ENCODE measurements around the gene TNS1. TPM values are rescaled to one million over a fixed set of nuclear protein-coding genes. Genes with fewer than 3 reads are reported as not detected.
A peak's percentile ranks its signal among the peaks of the same experiment; 100 is the strongest.

The TNS1 gene
- total RNA-seq, 1 donor = 116 TPM

- no peak for DNase-seq (ENCODE audit: low read depth)
- no peak overlapping the region for H3K4me3 ChIP-seq (ENCODE audit: low read depth, low read length)
Measured at GRCh38 chr2:217971166-217971565, 31.6 kb downstream of the TNS1 start.

GRCh38 chr2:217970206-217970605 is 32.6 kb downstream of the TNS1 start:
- peak; percentile 51 for DNase-seq (ENCODE audit: low read depth)
- no peak for TF ChIP-seq CTCF (IDR thresholded peaks at IDR 0.05; ENCODE audit: insufficient read depth, low read length)
- no peak overlapping the region for H3K4me3 ChIP-seq (ENCODE audit: low read depth, low read length)

More at GRCh38 chr2:217971166-217971565, 31.6 kb downstream of the TNS1 start:
- TF ChIP-seq CTCF (IDR thresholded peaks at IDR 0.05; ENCODE audit: insufficient read depth, low read length) = no peak

- TF ChIP-seq CTCF (IDR thresholded peaks at IDR 0.05; ENCODE audit: insufficient read depth, low read length) = no peak
- DNase-seq (ENCODE audit: low read depth) = no peak
- no peak overlapping the region for H3K4me3 ChIP-seq (ENCODE audit: low read depth, low read length)
Measured at GRCh38 chr2:217969588-217969987, 33.2 kb downstream of the TNS1 start.

- TF ChIP-seq CTCF (IDR thresholded peaks at IDR 0.05; ENCODE audit: insufficient read depth, low read length) = no peak
- no peak for DNase-seq (ENCODE audit: low read depth)
- no peak overlapping the region for H3K4me3 ChIP-seq (ENCODE audit: low read depth, low read length)
Measured at GRCh38 chr2:217968023-217968422, 34.8 kb downstream of the TNS1 start.

GRCh38 chr2:217966423-217967070 is 36.2 kb downstream of the TNS1 start:
- TF ChIP-seq CTCF (IDR thresholded peaks at IDR 0.05; ENCODE audit: insufficient read depth, low read length) = no peak
- DNase-seq (ENCODE audit: low read depth) = peak; percentile 45
- no peak overlapping the region for H3K4me3 ChIP-seq (ENCODE audit: low read depth, low read length)

- no peak for TF ChIP-seq CTCF (IDR thresholded peaks at IDR 0.05; ENCODE audit: insufficient read depth, low read length)
- no peak overlapping the region for H3K4me3 ChIP-seq (ENCODE audit: low read depth, low read length)
- peak; percentile 46 for DNase-seq (ENCODE audit: low read depth)
Measured at GRCh38 chr2:217964275-217965161, 38.3 kb downstream of the TNS1 start.

All from fibroblast of the aortic adventitia (primary cell).